Smooth muscle cell (in vitro differentiated cells): Measurements from ENCODE around the gene NME7. TPM values are rescaled to one million over a fixed set of nuclear protein-coding genes. Genes with fewer than 3 reads are reported as not detected.

Experiments used
- DNase-seq: peaks from one replicate; lab custom pipeline; 2025; ENCODE audit not compliant: unreplicated experiment; lab: John Stamatoyannopoulos, UW
- H2AFZ ChIP-seq: fragments of 200-600 bp; sonication (generic); 2 replicates; pipeline ENCODE4 v1.6.0; 2016; ENCODE audit warnings: antibody characterized with exemption, low read depth, mild to moderate bottlenecking
- H3F3A ChIP-seq: fragments of 200-600 bp; sonication (generic); 2 replicates; pipeline ENCODE4 v1.6.0; 2017; ENCODE audit warnings: antibody characterized with exemption, low read depth
- H3K27ac ChIP-seq: fragments of 200-600 bp; sonication (generic); 2 replicates; pipeline ENCODE4 v1.5.1; 2016; ENCODE audit warnings: low read depth, mild to moderate bottlenecking
- H3K27me3 ChIP-seq: fragments of 200-600 bp; sonication (generic); 2 replicates; pipeline ENCODE4 v1.6.1; 2016; ENCODE audit warnings: low read depth, mild to moderate bottlenecking
- H3K36me3 ChIP-seq: fragments of 200-600 bp; sonication (generic); 2 replicates; pipeline ENCODE4 v1.5.1; 2016; ENCODE audit warnings: low read depth
- H3K4me1 ChIP-seq: fragments of 200-600 bp; sonication (generic); 2 replicates; pipeline ENCODE4 v1.5.1; 2016; ENCODE audit warnings: low read depth
- H3K4me2 ChIP-seq: fragments of 200-600 bp; sonication (generic); 2 replicates; pipeline ENCODE4 v1.6.0; 2016; ENCODE audit warnings: mild to moderate bottlenecking
- H3K4me3 ChIP-seq: fragments of 200-600 bp; sonication (generic); 2 replicates; pipeline ENCODE4 v1.5.1; 2016; ENCODE audit warnings: mild to moderate bottlenecking
- H3K79me2 ChIP-seq: fragments of 200-600 bp; sonication (generic); 2 replicates; pipeline ENCODE4 v1.6.0; 2016; ENCODE audit warnings: low read depth, mild to moderate bottlenecking
- H3K9ac ChIP-seq: fragments of 200-600 bp; sonication (generic); 2 replicates; pipeline ENCODE4 v1.6.0; 2016; ENCODE audit warnings: low read depth
- H3K9me3 ChIP-seq: fragments of 200-600 bp; sonication (generic); replicated peaks from 2 replicates; pipeline ENCODE4 v1.5.1; 2016; ENCODE audit warnings: low read depth
- H4K20me1 ChIP-seq: fragments of 200-600 bp; sonication (generic); 2 replicates; pipeline ENCODE4 v1.6.0; 2016; ENCODE audit warnings: low read depth
- WGBS: methylation state at CpG from one replicate; pipeline ENCODE4 v1.1.7; 2016; ENCODE audit warnings: low lambda C conversion rate; 5-methylcytosine and 5-hydroxymethylcytosine counted together
- polyA plus RNA-seq: library from polyadenylated mRNA; unstranded; fragments of >200 nt; fragmentation: Nextera tagmentation; extraction: Ambion mirVana; gene quantifications from 2 replicates; pipeline ENCODE4 v1.2.1, GENCODE V29; 2016
- total RNA-seq: library from RNA; depleted of rRNA; stranded (reverse); fragments of >200 nt; gene quantifications from 2 replicates; pipeline ENCODE4 v1.2.3, GENCODE V29; 2014
- TF ChIP-seq, protein P1 (sequence below): fragments of 200-600 bp; sonication (generic); IDR thresholded peaks from 2 replicates; pipeline ENCODE4 v1.5.1; 2017; ENCODE audit warnings: borderline replicate concordance, mild to moderate bottlenecking, antibody characterized with exemption; ENCODE audit not compliant: insufficient read depth, poor library complexity, severe bottlenecking

Gene NME7
- total and polyA plus RNA-seq, 2 experiments from 2014 or later: 26.5 to 77.8 TPM

DNA sequence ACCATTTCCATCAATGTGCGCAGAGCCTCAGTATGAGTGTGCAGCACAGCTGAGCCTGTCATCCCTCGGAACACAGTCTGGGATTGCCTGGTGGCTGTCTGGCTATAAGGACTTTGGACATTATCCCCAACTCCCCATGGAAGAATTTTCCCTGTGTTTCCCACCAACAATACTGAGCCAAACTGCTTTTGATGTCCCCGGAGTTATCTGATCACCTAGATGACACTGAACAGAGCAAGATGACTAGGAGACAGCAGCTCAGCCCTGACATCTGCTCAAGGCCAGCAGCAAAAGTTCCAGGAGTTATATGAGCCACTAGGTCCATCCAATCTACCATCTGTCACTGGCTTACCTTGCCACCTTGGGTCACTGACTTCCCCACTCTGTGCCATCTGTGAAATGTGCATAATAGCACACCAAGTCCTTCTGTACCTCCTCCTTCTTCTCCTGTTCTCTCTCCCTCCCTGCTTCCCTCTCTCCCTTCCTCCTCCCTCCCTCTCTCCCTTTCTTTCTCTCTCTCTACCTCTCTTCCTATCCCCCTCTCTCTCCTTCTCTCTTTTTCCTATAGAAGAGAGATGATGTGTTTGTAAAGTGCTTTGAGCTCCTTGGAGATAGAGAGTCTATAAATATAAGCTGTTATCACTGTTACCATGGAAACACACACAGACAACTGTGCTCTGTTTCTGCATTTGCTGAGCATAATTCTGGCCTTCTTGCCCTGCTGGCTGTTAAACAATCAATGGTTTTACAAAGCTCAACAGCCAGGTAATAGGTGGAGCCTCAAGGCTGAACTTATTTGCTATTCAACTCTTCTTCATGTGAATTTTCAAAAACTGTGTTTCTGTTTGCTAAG, 280.8 kb downstream of the NME7 start:
- Histone ChIP-seq H3K4me2 (peak overlapping the region; percentile 52), H3K4me3 (no peak overlapping the region), H3K4me1 (no peaks in the 10 kb centered on the region), H3F3A (no peaks in the 10 kb centered on the region), H2AFZ (peak overlapping the region; percentile 4), H3K36me3 (no peaks in the 10 kb centered on the region), H3K9me3 (no peaks in the 10 kb centered on the region), H4K20me1 (no peaks in the 10 kb centered on the region), H3K79me2 (no peaks in the 10 kb centered on the region), H3K9ac (peak overlapping the region; percentile 80), H3K27ac (peak overlapping the region; percentile 65), H3K27me3 (no peaks in the 10 kb centered on the region)
- TF ChIP-seq, protein P1, sequence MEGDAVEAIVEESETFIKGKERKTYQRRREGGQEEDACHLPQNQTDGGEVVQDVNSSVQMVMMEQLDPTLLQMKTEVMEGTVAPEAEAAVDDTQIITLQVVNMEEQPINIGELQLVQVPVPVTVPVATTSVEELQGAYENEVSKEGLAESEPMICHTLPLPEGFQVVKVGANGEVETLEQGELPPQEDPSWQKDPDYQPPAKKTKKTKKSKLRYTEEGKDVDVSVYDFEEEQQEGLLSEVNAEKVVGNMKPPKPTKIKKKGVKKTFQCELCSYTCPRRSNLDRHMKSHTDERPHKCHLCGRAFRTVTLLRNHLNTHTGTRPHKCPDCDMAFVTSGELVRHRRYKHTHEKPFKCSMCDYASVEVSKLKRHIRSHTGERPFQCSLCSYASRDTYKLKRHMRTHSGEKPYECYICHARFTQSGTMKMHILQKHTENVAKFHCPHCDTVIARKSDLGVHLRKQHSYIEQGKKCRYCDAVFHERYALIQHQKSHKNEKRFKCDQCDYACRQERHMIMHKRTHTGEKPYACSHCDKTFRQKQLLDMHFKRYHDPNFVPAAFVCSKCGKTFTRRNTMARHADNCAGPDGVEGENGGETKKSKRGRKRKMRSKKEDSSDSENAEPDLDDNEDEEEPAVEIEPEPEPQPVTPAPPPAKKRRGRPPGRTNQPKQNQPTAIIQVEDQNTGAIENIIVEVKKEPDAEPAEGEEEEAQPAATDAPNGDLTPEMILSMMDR: no peak
- DNase-seq: no peak
- 62% methylated on average over 3 of the region's 3 CpGs for WGBS

GRCh38 chr1:169085911-169086310, 281.7 kb downstream of the NME7 start:
- H4K20me1 ChIP-seq: no peaks in the 10 kb centered on the region
- H3K36me3 ChIP-seq: no peaks in the 10 kb centered on the region
- no peaks in the 10 kb centered on the region for H3F3A ChIP-seq
- DNase-seq: no peak
- no peaks in the 10 kb centered on the region for H3K9me3 ChIP-seq
- H3K4me1 ChIP-seq: no peaks in the 10 kb centered on the region
- H3K9ac ChIP-seq: no peak overlapping the region
- WGBS: 27% methylated on average over 2 of the region's 2 CpGs
- TF ChIP-seq, protein P1: no peak
- H3K27ac ChIP-seq: no peak overlapping the region
- H3K4me2 ChIP-seq: no peak overlapping the region
- H2AFZ ChIP-seq: no peak overlapping the region
- no peak overlapping the region for H3K4me3 ChIP-seq
- no peaks in the 10 kb centered on the region for H3K79me2 ChIP-seq
- no peaks in the 10 kb centered on the region for H3K27me3 ChIP-seq

Other genes with a start within 250 kb of the NME7 start
- 43.7 and 55.9 TPM in 2 replicates for gene BLZF1, start 398 bp upstream of the NME7 start, total RNA-seq
- 21.9 and 28.0 TPM in 2 replicates for gene BLZF1, start 398 bp upstream of the NME7 start, polyA plus RNA-seq
- gene CCDC181, start 59.7 kb upstream of the NME7 start, total RNA-seq: 1.5 and 4.1 TPM in 2 replicates
- gene CCDC181, start 59.7 kb upstream of the NME7 start, polyA plus RNA-seq: 1.3 and 1.4 TPM in 2 replicates
- gene SLC19A2, start 118.1 kb upstream of the NME7 start, total RNA-seq: 59.4 and 65.2 TPM in 2 replicates
- gene SLC19A2, start 118.1 kb upstream of the NME7 start, polyA plus RNA-seq: 12.3 and 15.1 TPM in 2 replicates
- 0.31 and 0.45 TPM in 2 replicates for gene F5, start 218.7 kb upstream of the NME7 start, total RNA-seq
- 0.13 and 1.4 TPM in 2 replicates for gene F5, start 218.7 kb upstream of the NME7 start, polyA plus RNA-seq